HCT116 (cell line): Measurements from ENCODE around the gene FTCD. TPM values are rescaled to one million over a fixed set of nuclear protein-coding genes. Genes with fewer than 3 reads are reported as not detected.

Source experiments
- total RNA-seq: library from RNA; stranded (reverse); gene quantifications from one replicate; pipeline ENCODE4 v1.2.1, GENCODE V29; 2021; ENCODE audit not compliant: unreplicated experiment

Gene FTCD
- total RNA-seq, 1 experiment from 2014 or later, result 2.5 TPM

Other genes starting within 250 kb of the FTCD start
- gene COL6A1, start 173.8 kb downstream of the FTCD start, total RNA-seq, result 87.5 TPM
- 87.0 TPM for gene COL6A2, start 57.5 kb downstream of the FTCD start, total RNA-seq
- 1.3 TPM for gene SPATC1L, start 28.9 kb upstream of the FTCD start, total RNA-seq
- gene LSS, start 73.2 kb upstream of the FTCD start, total RNA-seq, result 44.7 TPM
- 88.4 TPM for gene MCM3AP, start 130.0 kb upstream of the FTCD start, total RNA-seq
- gene YBEY, start 130.8 kb upstream of the FTCD start, total RNA-seq, result 31.5 TPM
- gene C21orf58, start 168.3 kb upstream of the FTCD start, total RNA-seq, result 10.8 TPM
- gene PCNT, start 168.6 kb upstream of the FTCD start, total RNA-seq, result 43.6 TPM